Measurements from ENCODE around the gene ZNF526.

DNA sequence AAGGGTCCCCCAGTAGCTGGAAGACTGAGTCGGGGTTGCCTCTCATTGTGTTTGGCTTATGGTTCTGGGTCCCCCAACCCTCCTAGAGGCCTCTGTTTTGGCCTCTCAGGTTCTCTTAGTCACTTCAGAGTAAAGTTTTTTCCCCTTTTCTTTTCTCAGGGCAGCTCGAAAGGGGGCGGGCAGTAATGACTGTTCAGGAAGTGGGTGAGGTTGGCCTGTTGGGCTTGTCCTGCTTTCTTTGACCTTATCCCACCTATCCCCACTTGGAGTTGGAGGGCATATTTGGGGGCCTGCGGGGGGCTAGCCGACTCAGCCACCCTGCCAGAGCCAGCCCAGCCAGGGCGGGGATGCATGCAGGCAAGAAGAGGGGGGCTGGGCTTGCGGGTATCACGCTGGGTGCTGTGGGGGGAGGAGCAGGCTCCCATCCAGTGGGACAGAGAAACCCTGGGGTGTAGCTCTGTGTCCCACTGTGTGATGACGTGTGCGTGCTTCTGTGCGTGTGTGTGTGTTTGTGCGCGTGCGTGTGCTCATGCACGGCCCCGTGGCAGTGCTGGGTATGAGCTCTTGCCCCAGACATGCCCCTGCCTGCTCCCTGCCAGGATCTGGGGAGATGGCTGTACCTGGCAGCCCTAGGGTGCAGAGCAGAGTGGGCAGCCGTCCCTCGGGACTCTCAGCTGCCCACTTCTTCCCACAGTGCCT, 50.4 kb downstream of the ZNF526 start:
- TF ChIP-seq, protein P1, sequence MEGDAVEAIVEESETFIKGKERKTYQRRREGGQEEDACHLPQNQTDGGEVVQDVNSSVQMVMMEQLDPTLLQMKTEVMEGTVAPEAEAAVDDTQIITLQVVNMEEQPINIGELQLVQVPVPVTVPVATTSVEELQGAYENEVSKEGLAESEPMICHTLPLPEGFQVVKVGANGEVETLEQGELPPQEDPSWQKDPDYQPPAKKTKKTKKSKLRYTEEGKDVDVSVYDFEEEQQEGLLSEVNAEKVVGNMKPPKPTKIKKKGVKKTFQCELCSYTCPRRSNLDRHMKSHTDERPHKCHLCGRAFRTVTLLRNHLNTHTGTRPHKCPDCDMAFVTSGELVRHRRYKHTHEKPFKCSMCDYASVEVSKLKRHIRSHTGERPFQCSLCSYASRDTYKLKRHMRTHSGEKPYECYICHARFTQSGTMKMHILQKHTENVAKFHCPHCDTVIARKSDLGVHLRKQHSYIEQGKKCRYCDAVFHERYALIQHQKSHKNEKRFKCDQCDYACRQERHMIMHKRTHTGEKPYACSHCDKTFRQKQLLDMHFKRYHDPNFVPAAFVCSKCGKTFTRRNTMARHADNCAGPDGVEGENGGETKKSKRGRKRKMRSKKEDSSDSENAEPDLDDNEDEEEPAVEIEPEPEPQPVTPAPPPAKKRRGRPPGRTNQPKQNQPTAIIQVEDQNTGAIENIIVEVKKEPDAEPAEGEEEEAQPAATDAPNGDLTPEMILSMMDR (IDR thresholded peaks at IDR 0.05 in 2 of 3, conservative IDR thresholded peaks at IDR 0.05 in 1 of 3; ENCODE audit: borderline replicate concordance in 1 of 3, insufficient read depth in 1 of 3, low read depth in 2 of 3, low read length in 2 of 3), result no peak
- no peak for TF ChIP-seq EZH2 (IDR thresholded peaks at IDR 0.05)
- no peak for TF ChIP-seq FOSL1 (IDR thresholded peaks at IDR 0.05; ENCODE audit: low read depth)
- TF ChIP-seq, protein P2, sequence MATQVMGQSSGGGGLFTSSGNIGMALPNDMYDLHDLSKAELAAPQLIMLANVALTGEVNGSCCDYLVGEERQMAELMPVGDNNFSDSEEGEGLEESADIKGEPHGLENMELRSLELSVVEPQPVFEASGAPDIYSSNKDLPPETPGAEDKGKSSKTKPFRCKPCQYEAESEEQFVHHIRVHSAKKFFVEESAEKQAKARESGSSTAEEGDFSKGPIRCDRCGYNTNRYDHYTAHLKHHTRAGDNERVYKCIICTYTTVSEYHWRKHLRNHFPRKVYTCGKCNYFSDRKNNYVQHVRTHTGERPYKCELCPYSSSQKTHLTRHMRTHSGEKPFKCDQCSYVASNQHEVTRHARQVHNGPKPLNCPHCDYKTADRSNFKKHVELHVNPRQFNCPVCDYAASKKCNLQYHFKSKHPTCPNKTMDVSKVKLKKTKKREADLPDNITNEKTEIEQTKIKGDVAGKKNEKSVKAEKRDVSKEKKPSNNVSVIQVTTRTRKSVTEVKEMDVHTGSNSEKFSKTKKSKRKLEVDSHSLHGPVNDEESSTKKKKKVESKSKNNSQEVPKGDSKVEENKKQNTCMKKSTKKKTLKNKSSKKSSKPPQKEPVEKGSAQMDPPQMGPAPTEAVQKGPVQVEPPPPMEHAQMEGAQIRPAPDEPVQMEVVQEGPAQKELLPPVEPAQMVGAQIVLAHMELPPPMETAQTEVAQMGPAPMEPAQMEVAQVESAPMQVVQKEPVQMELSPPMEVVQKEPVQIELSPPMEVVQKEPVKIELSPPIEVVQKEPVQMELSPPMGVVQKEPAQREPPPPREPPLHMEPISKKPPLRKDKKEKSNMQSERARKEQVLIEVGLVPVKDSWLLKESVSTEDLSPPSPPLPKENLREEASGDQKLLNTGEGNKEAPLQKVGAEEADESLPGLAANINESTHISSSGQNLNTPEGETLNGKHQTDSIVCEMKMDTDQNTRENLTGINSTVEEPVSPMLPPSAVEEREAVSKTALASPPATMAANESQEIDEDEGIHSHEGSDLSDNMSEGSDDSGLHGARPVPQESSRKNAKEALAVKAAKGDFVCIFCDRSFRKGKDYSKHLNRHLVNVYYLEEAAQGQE (IDR thresholded peaks at IDR 0.05; ENCODE audit: low read depth), result no peak
- TF ChIP-seq YY1 (IDR thresholded peaks at IDR 0.05; ENCODE audit: extremely low read depth, insufficient replicate concordance, low read depth, low read length), result no peak
- TF ChIP-seq CBX3 (IDR thresholded peaks at IDR 0.05; ENCODE audit: low read depth), result no peak
- TF ChIP-seq POLR2AphosphoS5 (IDR thresholded peaks at IDR 0.05; ENCODE audit: low read depth, low read length), result no peak
- no peak for TF ChIP-seq POLR2A (IDR thresholded peaks at IDR 0.05; ENCODE audit: borderline replicate concordance, extremely low read depth, insufficient read depth, insufficient read length)
- TF ChIP-seq, protein P3, sequence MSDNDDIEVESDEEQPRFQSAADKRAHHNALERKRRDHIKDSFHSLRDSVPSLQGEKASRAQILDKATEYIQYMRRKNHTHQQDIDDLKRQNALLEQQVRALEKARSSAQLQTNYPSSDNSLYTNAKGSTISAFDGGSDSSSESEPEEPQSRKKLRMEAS (IDR thresholded peaks at IDR 0.05), result no peak
- TF ChIP-seq JUND (IDR thresholded peaks at IDR 0.05), result no peak
- TF ChIP-seq TCF7L2 (IDR thresholded peaks at IDR 0.05; ENCODE audit: borderline replicate concordance, extremely low read depth, insufficient read depth, insufficient read length), result no peak
- TF ChIP-seq RAD21 (IDR thresholded peaks at IDR 0.05; ENCODE audit: low read depth), result no peak
- no peak for TF ChIP-seq SP1 (IDR thresholded peaks at IDR 0.05; ENCODE audit: low read depth)
